A673 (cell line): Measurements from ENCODE around the gene ATP6V0D1.

Experiments used
- CTCF ChIP-seq: fragments of 300-800, 200-600 bp; sonication (generic); conservative IDR thresholded peaks from 2 replicates; pipeline ENCODE4 v1.5.1; 2017; ENCODE audit warnings: low read depth, mild to moderate bottlenecking, antibody characterized with exemption, low read length, moderate library complexity, mixed read lengths
- EZH2 ChIP-seq: fragments of 200-600 bp; sonication (generic); IDR thresholded peaks from 2 replicates; pipeline ENCODE4 v1.6.1; 2017; ENCODE audit warnings: borderline replicate concordance, low read depth, mild to moderate bottlenecking, mixed read lengths, antibody characterized with exemption, low read length; ENCODE audit not compliant: poor library complexity, severe bottlenecking

- TF ChIP-seq CTCF (no peak), EZH2 (no peak)
Observed at GRCh38 chr16:67504031-67505021, 23.4 kb upstream of the ATP6V0D1 start.
